PC-9 (cell line): ENCODE data around the gene MAGI2. TPM values are rescaled to one million over a fixed set of nuclear protein-coding genes. Genes with fewer than 3 reads are reported as not detected.

Source experiments
- BruUV-seq: library from RNA; stranded (reverse); fragments of 400-500 nt; replicated peaks from 2 replicates; lab custom pipeline; 2021; lab: Mats Ljungman, UMichigan
- CTCF ChIA-PET: fragments of 300-600 bp; sonication (Branson Sonifier 250); formaldehyde crosslinking; loops from one replicate; lab custom pipeline; 2022; ENCODE audit warnings: antibody characterized with exemption; lab: Charles Lee
- POLR2A ChIA-PET: fragments of 300-600 bp; sonication (Branson Sonifier 250); formaldehyde crosslinking; loops from one replicate; lab custom pipeline; 2022; ENCODE audit warnings: antibody characterized with exemption; ENCODE audit not compliant: unreplicated experiment; lab: Charles Lee
- DNase-seq, 2 experiments: peaks; one replicate each; pipeline versions ENCODE4 v3.0.0 to v3.0.0-alpha.2; 2015 to 2022; ENCODE audit warnings: mixed read lengths in 1 of 2
- H2AFZ ChIP-seq: fragments of 200-600 bp; sonication (generic); 2 replicates; pipeline ENCODE4 v1.8.1; 2017; ENCODE audit warnings: antibody characterized with exemption
- H3F3A ChIP-seq: fragments of 200-600 bp; sonication (generic); 2 replicates; pipeline ENCODE4 v1.8.1; 2017; ENCODE audit warnings: antibody characterized with exemption, mild to moderate bottlenecking, low read depth; ENCODE audit not compliant: insufficient read depth
- H3K27ac ChIP-seq: fragments of 200-600 bp; sonication (generic); 2 replicates; pipeline ENCODE4 v1.6.1; 2016; ENCODE audit warnings: mixed run types
- H3K27me3 ChIP-seq: fragments of 200-600 bp; sonication (generic); 2 replicates; pipeline ENCODE4 v1.6.1; 2016; ENCODE audit warnings: low read depth, mixed run types; ENCODE audit not compliant: insufficient read depth
- H3K36me3 ChIP-seq: fragments of 200-600 bp; sonication (generic); 2 replicates; pipeline ENCODE4 v1.6.1; 2016; ENCODE audit warnings: low read depth, mixed run types
- H3K4me1 ChIP-seq: fragments of 200-600 bp; sonication (generic); replicated peaks from 2 replicates; pipeline ENCODE4 v1.6.1; 2016; ENCODE audit warnings: mixed run types; ENCODE audit not compliant: insufficient read depth
- H3K4me2 ChIP-seq: fragments of 200-600 bp; sonication (generic); 2 replicates; pipeline ENCODE4 v1.6.1; 2017; ENCODE audit warnings: mixed run types
- H3K4me3 ChIP-seq: fragments of 200-600 bp; sonication (generic); 2 replicates; pipeline ENCODE4 v1.6.1; 2016; ENCODE audit warnings: mixed run types
- H3K79me2 ChIP-seq: fragments of 200-600 bp; sonication (generic); 2 replicates; pipeline ENCODE4 v1.6.1; 2017; ENCODE audit warnings: low read depth, mixed run types
- H3K9me2 ChIP-seq: fragments of 200-600 bp; sonication (generic); 2 replicates; pipeline ENCODE4 v1.8.1; 2017; ENCODE audit warnings: mild to moderate bottlenecking; ENCODE audit not compliant: insufficient read depth
- H3K9me3 ChIP-seq: fragments of 200-600 bp; sonication (generic); 2 replicates; pipeline ENCODE4 v1.8.1; 2016; ENCODE audit warnings: low read depth; ENCODE audit not compliant: insufficient read depth
- H4K20me1 ChIP-seq: fragments of 200-600 bp; sonication (generic); 2 replicates; pipeline ENCODE4 v1.8.1; 2017; ENCODE audit not compliant: insufficient read depth
- EZH2 ChIP-seq: fragments of 200-600 bp; sonication (generic); IDR thresholded peaks from 2 replicates; pipeline ENCODE4 v1.8.0; 2017; ENCODE audit warnings: antibody characterized with exemption, low read depth
- intact Hi-C: fragments of 100-400 bp; cut with micrococcal nuclease; formaldehyde crosslinking; loops from one replicate; pipeline ENCODE4 v1.10.0; 2022; ENCODE audit not compliant: unreplicated experiment
- total RNA-seq: library from RNA; stranded (reverse); gene quantifications from 2 replicates; pipeline ENCODE4 v1.2.3, GENCODE V29; 2021
- TF ChIP-seq, protein P1 (sequence below): fragments of 200-600 bp; sonication (generic); conservative IDR thresholded peaks from 2 replicates; pipeline ENCODE4 v1.6.1; 2017; ENCODE audit warnings: mixed run types, antibody characterized with exemption, mild to moderate bottlenecking, moderate library complexity

Gene MAGI2
- total RNA-seq, 1 experiment from 2014 or later: 0.92 TPM

DNA sequence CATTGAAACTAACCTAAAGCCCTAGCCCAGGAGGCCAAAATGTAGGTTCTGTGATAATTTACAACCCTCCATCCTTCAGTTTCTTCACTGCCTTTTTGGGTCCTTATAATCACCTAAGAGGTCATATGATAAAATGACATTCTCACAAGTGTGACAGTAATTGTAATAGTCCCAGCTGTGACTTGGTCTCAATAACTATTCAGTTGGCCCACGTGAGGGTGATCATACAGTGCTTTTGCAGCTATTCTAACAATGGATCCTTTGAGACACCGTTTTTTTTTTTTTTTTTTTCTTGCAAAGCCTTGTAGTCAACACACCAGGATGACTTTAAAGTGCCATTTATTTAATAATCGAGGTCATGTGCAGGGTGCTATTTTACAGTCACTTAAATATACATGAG is 894.9 kb downstream of the MAGI2 start:
- Histone ChIP-seq H3F3A (no peaks in the 10 kb centered on the region), H3K9me3 (no peaks in the 10 kb centered on the region), H3K79me2 (no peaks in the 10 kb centered on the region), H3K4me2 (no peak overlapping the region), H3K27ac (no peak overlapping the region), H4K20me1 (no peaks in the 10 kb centered on the region), H3K27me3 (no peaks in the 10 kb centered on the region), H3K4me3 (no peak overlapping the region), H3K9me2 (no peaks in the 10 kb centered on the region), H3K36me3 (no peaks in the 10 kb centered on the region), H2AFZ (no peak overlapping the region), H3K4me1 (no peaks in the 10 kb centered on the region)
- ChIA-PET CTCF (no interaction called here), POLR2A (no interaction called here)
- DNase-seq: no peak
- intact Hi-C loops: no loop called here
- TF ChIP-seq, protein P1, sequence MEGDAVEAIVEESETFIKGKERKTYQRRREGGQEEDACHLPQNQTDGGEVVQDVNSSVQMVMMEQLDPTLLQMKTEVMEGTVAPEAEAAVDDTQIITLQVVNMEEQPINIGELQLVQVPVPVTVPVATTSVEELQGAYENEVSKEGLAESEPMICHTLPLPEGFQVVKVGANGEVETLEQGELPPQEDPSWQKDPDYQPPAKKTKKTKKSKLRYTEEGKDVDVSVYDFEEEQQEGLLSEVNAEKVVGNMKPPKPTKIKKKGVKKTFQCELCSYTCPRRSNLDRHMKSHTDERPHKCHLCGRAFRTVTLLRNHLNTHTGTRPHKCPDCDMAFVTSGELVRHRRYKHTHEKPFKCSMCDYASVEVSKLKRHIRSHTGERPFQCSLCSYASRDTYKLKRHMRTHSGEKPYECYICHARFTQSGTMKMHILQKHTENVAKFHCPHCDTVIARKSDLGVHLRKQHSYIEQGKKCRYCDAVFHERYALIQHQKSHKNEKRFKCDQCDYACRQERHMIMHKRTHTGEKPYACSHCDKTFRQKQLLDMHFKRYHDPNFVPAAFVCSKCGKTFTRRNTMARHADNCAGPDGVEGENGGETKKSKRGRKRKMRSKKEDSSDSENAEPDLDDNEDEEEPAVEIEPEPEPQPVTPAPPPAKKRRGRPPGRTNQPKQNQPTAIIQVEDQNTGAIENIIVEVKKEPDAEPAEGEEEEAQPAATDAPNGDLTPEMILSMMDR: no peak
- TF ChIP-seq EZH2: no peak
- no TSS peak for BruUV-seq

DNA sequence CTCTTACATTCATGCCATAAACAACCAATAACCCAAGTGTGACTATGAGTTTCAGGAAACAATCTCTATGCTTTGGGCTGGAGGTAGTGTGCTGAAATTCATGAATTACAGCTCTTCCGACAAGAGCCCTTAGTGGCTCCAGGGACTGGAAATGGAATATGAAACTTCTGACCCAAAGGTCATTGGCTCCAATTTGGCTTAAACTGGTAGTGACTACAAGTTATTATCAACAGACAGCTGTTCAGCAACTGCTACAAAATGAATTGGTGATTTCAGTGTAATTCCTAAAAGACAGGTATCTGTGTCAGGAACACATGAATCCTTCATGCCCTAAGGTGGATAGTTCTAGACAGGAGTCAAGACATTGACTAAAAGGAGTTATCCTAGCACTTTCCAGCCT is 909.5 kb downstream of the MAGI2 start:
- no peaks in the 10 kb centered on the region for H3K9me2 ChIP-seq
- H3K4me1 ChIP-seq: no peaks in the 10 kb centered on the region
- intact Hi-C loops: no loop called here
- H3K27ac ChIP-seq: no peak overlapping the region
- DNase-seq: no peak
- ChIA-PET CTCF (no interaction called here), POLR2A (no interaction called here)
- no peak overlapping the region for H3K4me2 ChIP-seq
- no TSS peak for BruUV-seq
- H4K20me1 ChIP-seq: no peaks in the 10 kb centered on the region
- TF ChIP-seq, protein P1: no peak
- no peak for TF ChIP-seq EZH2
- no peaks in the 10 kb centered on the region for H3K36me3 ChIP-seq
- H2AFZ ChIP-seq: no peak overlapping the region
- no peak overlapping the region for H3K4me3 ChIP-seq
- no peaks in the 10 kb centered on the region for H3K27me3 ChIP-seq
- H3F3A ChIP-seq: no peaks in the 10 kb centered on the region
- H3K79me2 ChIP-seq: no peaks in the 10 kb centered on the region
- no peaks in the 10 kb centered on the region for H3K9me3 ChIP-seq

DNA sequence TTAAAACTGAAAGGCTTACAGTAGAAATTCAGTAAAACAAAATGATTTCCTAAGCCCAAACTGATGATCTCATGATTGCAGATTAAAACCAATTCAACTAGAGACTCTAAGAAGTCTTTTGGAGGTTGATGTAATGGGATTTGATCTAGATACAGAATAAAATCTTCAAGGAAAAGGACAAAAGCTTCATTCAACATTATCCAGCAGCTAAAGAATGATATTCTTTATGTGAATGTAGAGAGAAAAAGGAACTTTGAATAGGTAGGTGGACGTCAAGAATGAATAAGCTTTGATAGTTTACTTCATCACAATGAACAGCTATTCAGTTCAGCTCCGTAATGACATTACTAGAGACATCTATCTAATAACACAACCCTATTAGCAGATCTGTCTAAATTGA is 910.5 kb downstream of the MAGI2 start:
- Histone ChIP-seq H3K27me3 (no peaks in the 10 kb centered on the region), H3K36me3 (no peaks in the 10 kb centered on the region), H4K20me1 (no peaks in the 10 kb centered on the region), H3K27ac (no peak overlapping the region), H3K4me3 (no peak overlapping the region), H3K9me3 (no peaks in the 10 kb centered on the region), H2AFZ (no peak overlapping the region), H3K79me2 (no peaks in the 10 kb centered on the region), H3F3A (no peaks in the 10 kb centered on the region), H3K4me1 (no peaks in the 10 kb centered on the region), H3K9me2 (no peaks in the 10 kb centered on the region), H3K4me2 (no peak overlapping the region)
- no peak for DNase-seq
- POLR2A ChIA-PET: no interaction called here
- intact Hi-C loops: no loop called here
- BruUV-seq: no TSS peak
- TF ChIP-seq EZH2: no peak
- TF ChIP-seq, protein P1: no peak
- CTCF ChIA-PET: no interaction called here
